Neural crest cell (in vitro differentiated cells): ENCODE results near the gene ZFP57. TPM values are rescaled to one million over a fixed set of nuclear protein-coding genes. Genes with fewer than 3 reads are reported as not detected.

Experiments used
- DNase-seq: peaks from one replicate; pipeline ENCODE4 v3.0.0; 2021; ENCODE audit warnings: low read depth, mixed read lengths, low spot score
- H3K27ac Mint-ChIP-seq: one replicate; pipeline ENCODE4 v1.8.0; 2021; ENCODE audit warnings: mild to moderate bottlenecking, mixed read lengths; ENCODE audit not compliant: unreplicated experiment
- H3K27me3 Mint-ChIP-seq: 2 replicates; pipeline ENCODE4 v1.8.0; 2021; ENCODE audit warnings: low read depth, mild to moderate bottlenecking, mixed read lengths
- H3K36me3 Mint-ChIP-seq: 2 replicates; pipeline ENCODE4 v1.8.0; 2021; ENCODE audit warnings: low read depth, mild to moderate bottlenecking, mixed read lengths
- H3K4me1 Mint-ChIP-seq: 2 replicates; pipeline ENCODE4 v1.8.0; 2021; ENCODE audit warnings: mixed read lengths
- H3K4me3 Mint-ChIP-seq: one replicate; pipeline ENCODE4 v1.8.0; 2021; ENCODE audit warnings: mild to moderate bottlenecking, mixed read lengths
- H3K9me3 Mint-ChIP-seq: 2 replicates; pipeline ENCODE4 v1.8.0; 2021; ENCODE audit warnings: mixed read lengths
- total RNA-seq: library from RNA; stranded (reverse); gene quantifications from 2 replicates; pipeline ENCODE4 v1.2.1, GENCODE V29; 2021
- TF ChIP-seq, protein P1 (sequence below): fragments of 200-600 bp; sonication (generic); conservative IDR thresholded peaks from 2 replicates; pipeline ENCODE4 v1.5.0; 2021; ENCODE audit warnings: antibody characterized with exemption, mild to moderate bottlenecking

Gene ZFP57
- total RNA-seq, 1 donor from 2014 or later = not detected

DNA sequence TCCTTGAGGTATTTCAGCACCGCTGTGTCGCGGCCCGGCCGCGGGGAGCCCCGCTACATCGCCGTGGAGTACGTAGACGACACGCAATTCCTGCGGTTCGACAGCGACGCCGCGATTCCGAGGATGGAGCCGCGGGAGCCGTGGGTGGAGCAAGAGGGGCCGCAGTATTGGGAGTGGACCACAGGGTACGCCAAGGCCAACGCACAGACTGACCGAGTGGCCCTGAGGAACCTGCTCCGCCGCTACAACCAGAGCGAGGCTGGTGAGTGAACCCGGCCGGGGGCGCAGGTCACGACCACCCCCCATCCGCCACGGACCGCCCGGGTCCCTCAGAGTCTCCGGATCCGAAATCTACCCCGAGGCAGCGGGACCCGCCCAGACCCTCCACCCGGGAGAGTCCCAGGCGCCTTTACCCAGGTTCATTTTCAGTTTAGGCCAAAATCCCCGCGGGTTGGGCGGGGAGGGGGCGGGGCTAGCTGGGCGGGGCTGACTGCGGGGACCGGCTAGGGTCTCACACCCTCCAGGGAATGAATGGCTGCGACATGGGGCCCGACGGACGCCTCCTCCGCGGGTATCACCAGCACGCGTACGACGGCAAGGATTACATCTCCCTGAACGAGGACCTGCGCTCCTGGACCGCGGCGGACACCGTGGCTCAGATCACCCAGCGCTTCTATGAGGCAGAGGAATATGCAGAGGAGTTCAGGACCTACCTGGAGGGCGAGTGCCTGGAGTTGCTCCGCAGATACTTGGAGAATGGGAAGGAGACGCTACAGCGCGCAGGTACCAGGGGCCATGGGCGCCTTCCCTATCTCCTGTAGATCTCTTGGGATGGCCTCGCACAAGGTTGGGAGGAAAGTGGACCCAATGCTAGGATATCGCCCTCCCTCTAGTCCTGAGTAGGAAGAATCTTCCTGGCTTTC, 43.0 kb upstream of the ZFP57 start:
- Mint-ChIP-seq H3K9me3 (no peaks in the 10 kb centered on the region), H3K27me3 (peaks cover 82% of the 10 kb centered on the region), H3K36me3 (no peaks in the 10 kb centered on the region), H3K27ac (no peak overlapping the region), H3K4me1 (no peaks in the 10 kb centered on the region), H3K4me3 (peak overlapping the region; percentile 70)
- TF ChIP-seq, protein P1, sequence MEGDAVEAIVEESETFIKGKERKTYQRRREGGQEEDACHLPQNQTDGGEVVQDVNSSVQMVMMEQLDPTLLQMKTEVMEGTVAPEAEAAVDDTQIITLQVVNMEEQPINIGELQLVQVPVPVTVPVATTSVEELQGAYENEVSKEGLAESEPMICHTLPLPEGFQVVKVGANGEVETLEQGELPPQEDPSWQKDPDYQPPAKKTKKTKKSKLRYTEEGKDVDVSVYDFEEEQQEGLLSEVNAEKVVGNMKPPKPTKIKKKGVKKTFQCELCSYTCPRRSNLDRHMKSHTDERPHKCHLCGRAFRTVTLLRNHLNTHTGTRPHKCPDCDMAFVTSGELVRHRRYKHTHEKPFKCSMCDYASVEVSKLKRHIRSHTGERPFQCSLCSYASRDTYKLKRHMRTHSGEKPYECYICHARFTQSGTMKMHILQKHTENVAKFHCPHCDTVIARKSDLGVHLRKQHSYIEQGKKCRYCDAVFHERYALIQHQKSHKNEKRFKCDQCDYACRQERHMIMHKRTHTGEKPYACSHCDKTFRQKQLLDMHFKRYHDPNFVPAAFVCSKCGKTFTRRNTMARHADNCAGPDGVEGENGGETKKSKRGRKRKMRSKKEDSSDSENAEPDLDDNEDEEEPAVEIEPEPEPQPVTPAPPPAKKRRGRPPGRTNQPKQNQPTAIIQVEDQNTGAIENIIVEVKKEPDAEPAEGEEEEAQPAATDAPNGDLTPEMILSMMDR = no peak
- no peak for DNase-seq

DNA sequence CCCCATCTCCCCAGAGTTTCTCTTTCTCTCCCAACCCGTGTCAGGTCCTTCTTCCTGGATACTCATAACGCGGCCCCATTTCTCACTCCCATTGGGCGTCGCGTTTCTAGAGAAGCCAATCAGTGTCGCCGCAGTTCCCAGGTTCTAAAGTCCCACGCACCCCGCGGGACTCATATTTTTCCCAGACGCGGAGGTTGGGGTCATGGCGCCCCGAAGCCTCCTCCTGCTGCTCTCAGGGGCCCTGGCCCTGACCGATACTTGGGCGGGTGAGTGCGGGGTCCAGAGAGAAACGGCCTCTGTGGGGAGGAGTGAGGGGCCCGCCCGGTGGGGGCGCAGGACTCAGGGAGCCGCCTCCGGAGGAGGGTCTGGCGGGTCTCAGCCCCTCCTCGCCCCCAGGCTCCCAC, 42.3 kb upstream of the ZFP57 start, which contains the start of gene HLA-F:
TSS of gene HLA-F (plus strand) at position 173 of the 404 bp plus-strand sequence. CDS start at position 203, 30 bp downstream.
- DNase-seq = peak; percentile 51
- peak within 1 kb of the TSS; percentile 81 for H3K4me3 Mint-ChIP-seq

DNA sequence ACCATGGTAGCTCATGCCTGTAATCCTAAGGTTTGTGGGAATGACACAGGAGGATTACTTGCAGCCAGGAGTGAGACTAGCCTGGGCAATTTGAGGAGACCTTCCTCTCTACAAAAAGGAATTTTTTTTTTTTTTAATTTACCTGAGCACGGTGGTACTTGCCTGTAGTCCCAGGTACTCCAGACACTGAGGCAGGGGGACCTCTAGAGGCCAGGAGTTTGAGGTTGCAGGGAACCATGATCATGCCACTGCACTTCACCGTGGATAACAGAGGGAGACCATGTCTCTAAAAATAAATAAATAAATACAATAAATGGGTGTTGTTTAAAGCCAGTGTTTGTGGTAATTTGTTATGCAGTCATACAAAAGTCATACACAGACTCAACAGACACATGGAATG, 39.9 kb upstream of the ZFP57 start:
- H3K36me3 Mint-ChIP-seq = no peaks in the 10 kb centered on the region
- TF ChIP-seq, protein P1 = no peak
- no peak overlapping the region for H3K27ac Mint-ChIP-seq
- DNase-seq = no peak
- no peaks in the 10 kb centered on the region for H3K9me3 Mint-ChIP-seq
- H3K4me1 Mint-ChIP-seq = no peaks in the 10 kb centered on the region
- H3K4me3 Mint-ChIP-seq = no peak overlapping the region
- peaks cover 66% of the 10 kb centered on the region for H3K27me3 Mint-ChIP-seq

More for the DNA sequence above, 42.3 kb upstream of the ZFP57 start, which contains the start of gene HLA-F:
- Mint-ChIP-seq H3K4me1 (no peaks in the 10 kb centered on the region), H3K36me3 (no peaks in the 10 kb centered on the region), H3K27ac (no peak within 1 kb of the TSS), H3K27me3 (peaks cover 76% of the 10 kb centered on the region), H3K9me3 (no peaks in the 10 kb centered on the region)
- TF ChIP-seq, protein P1 = no peak

DNA sequence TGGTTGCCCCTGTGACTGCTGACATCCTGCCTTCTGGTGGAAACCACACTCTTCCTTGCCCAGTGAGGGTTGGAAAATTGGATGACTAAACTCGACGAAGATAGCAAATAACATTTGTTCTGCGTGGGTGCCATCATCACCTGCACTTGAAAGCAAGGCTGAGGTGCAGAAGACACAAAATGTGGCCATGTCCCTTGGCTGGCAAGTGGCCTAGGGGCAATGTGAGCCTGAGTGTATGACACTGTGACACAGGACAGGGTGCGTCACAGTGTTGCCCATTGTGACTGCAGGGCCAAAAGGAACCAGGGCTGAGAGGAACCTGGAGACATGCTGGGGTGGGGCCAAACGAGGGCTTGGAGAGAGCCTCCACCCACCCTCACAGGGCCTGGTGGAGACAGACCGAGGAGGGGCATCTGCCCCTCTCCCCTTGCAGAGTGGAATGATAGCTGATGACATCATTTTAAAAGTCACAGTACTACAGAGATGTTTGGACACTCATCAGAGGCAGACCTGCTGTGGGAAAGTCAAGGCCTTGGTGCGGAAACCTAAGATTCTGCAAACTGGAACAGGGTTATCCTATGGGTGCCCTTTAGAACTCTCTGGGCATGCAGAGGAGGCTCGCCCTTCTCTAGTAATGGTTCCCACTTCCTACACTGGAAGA, 29.5 kb upstream of the ZFP57 start:
- Mint-ChIP-seq H3K4me3 (no peak overlapping the region), H3K27ac (no peak overlapping the region), H3K9me3 (no peaks in the 10 kb centered on the region), H3K27me3 (peaks cover 78% of the 10 kb centered on the region), H3K36me3 (no peaks in the 10 kb centered on the region), H3K4me1 (no peaks in the 10 kb centered on the region)
- TF ChIP-seq, protein P1 = no peak
- no peak for DNase-seq

DNA sequence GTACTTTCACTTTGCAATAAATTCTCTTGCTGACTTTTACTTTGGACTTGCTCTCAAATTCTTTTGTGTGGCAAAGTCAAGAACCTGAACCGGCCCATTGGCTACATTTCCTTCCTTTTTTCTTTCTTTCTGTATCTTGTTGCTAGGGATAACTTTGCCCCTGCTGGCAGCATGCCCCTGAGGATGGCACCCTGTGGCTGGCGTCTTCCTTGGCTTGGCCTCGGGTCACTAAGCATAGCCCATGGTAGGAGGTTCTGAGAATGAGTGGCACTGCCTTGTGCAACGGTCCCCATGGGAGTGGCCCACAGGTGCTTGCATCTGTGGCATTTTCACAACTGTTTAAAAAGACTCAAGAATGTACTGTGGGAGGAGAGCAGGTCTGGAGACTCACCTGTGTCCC, 28.2 kb upstream of the ZFP57 start:
- H3K4me1 Mint-ChIP-seq = no peaks in the 10 kb centered on the region
- DNase-seq = no peak
- peaks cover 76% of the 10 kb centered on the region for H3K27me3 Mint-ChIP-seq
- H3K4me3 Mint-ChIP-seq = no peak overlapping the region
- H3K27ac Mint-ChIP-seq = no peak overlapping the region
- TF ChIP-seq, protein P1 = no peak
- H3K9me3 Mint-ChIP-seq = no peaks in the 10 kb centered on the region
- no peaks in the 10 kb centered on the region for H3K36me3 Mint-ChIP-seq
